ENCODE data around the gene C11orf21.

- TF ChIP-seq POLR2A (IDR thresholded peaks at IDR 0.05) (no peak), POLR2AphosphoS5 (IDR thresholded peaks at IDR 0.05) (no peak), CTCF (IDR thresholded peaks at IDR 0.05) (no peak)
These were observed 1.3 kb downstream of the C11orf21 start for GRCh38 chr11:2300290-2300935.
